HEK293 (cell line): ENCODE measurements around the gene CKMT2.

ENCODE experiments used
- INSM2 ChIP-seq: fragments of 450-650 bp; formaldehyde crosslinking; IDR thresholded peaks from 2 replicates; pipeline ENCODE4 v1.5.1; 2016; ENCODE audit warnings: missing biosample characterization, missing genetic modification characterization
- PBX3 ChIP-seq: sonication (generic); formaldehyde crosslinking; IDR thresholded peaks from 2 replicates; pipeline ENCODE4 v1.8.1; 2022; ENCODE audit warnings: mild to moderate bottlenecking, moderate library complexity, missing genetic modification reagents
- PRDM1 ChIP-seq: fragments of 450-650 bp; formaldehyde crosslinking; IDR thresholded peaks from 2 replicates; pipeline ENCODE4; 2016; ENCODE audit warnings: missing biosample characterization, missing genetic modification characterization
- PRDM6 ChIP-seq: fragments of 450-650 bp; formaldehyde crosslinking; IDR thresholded peaks from 2 replicates; pipeline ENCODE4 v1.5.1; 2017; ENCODE audit warnings: missing biosample characterization, missing genetic modification characterization
- ZBTB1 ChIP-seq: fragments of 450-650 bp; formaldehyde crosslinking; IDR thresholded peaks from 2 replicates; pipeline ENCODE4 v1.5.1; 2016; ENCODE audit warnings: missing biosample characterization, missing genetic modification characterization
- ZBTB11 ChIP-seq: fragments of 450-650 bp; formaldehyde crosslinking; conservative IDR thresholded peaks from 2 replicates; pipeline ENCODE4 v1.5.1; 2016; ENCODE audit warnings: low read depth, missing biosample characterization, missing genetic modification characterization
- ZBTB7A ChIP-seq: fragments of 450-650 bp; formaldehyde crosslinking; IDR thresholded peaks from 2 replicates; pipeline ENCODE4 v1.5.1; 2016; ENCODE audit warnings: low read depth, missing biosample characterization, missing genetic modification characterization
- ZFP69B ChIP-seq: fragments of 450-650 bp; formaldehyde crosslinking; IDR thresholded peaks from 2 replicates; pipeline ENCODE4 v1.5.1; 2016; ENCODE audit warnings: missing biosample characterization, missing genetic modification characterization
- ZNF19 ChIP-seq: fragments of 450-650 bp; formaldehyde crosslinking; IDR thresholded peaks from 2 replicates; pipeline ENCODE4; 2016; ENCODE audit warnings: missing biosample characterization, missing genetic modification characterization, low read depth
- ZNF2 ChIP-seq: fragments of 450-650 bp; formaldehyde crosslinking; IDR thresholded peaks from 2 replicates; pipeline ENCODE4 v1.5.1; 2016; ENCODE audit warnings: missing biosample characterization, missing genetic modification characterization
- ZNF311 ChIP-seq: fragments of 450-650 bp; formaldehyde crosslinking; IDR thresholded peaks from 2 replicates; pipeline ENCODE4 v1.5.1; 2017; ENCODE audit warnings: missing biosample characterization, missing genetic modification characterization, borderline replicate concordance
- ZNF362 ChIP-seq: fragments of 450-650 bp; formaldehyde crosslinking; IDR thresholded peaks from 2 replicates; pipeline ENCODE4 v1.5.1; 2016; ENCODE audit warnings: missing biosample characterization, missing genetic modification characterization
- ZNF366 ChIP-seq: fragments of 450-650 bp; formaldehyde crosslinking; conservative IDR thresholded peaks from 2 replicates; pipeline ENCODE4 v1.5.1; 2016; ENCODE audit warnings: missing biosample characterization, missing genetic modification characterization
- ZNF391 ChIP-seq: fragments of 450-650 bp; formaldehyde crosslinking; IDR thresholded peaks from 2 replicates; pipeline ENCODE4 v1.5.1; 2016; ENCODE audit warnings: low read depth, missing biosample characterization, missing genetic modification characterization, borderline replicate concordance
- ZNF555 ChIP-seq: fragments of 450-650 bp; formaldehyde crosslinking; conservative IDR thresholded peaks from 2 replicates; pipeline ENCODE4 v1.5.1; 2017; ENCODE audit warnings: missing biosample characterization, mild to moderate bottlenecking, missing genetic modification characterization, inconsistent platforms
- ZNF580 ChIP-seq: fragments of 450-650 bp; formaldehyde crosslinking; IDR thresholded peaks from 2 replicates; pipeline ENCODE4 v1.5.1; 2016; ENCODE audit warnings: missing biosample characterization, missing genetic modification characterization
- ZNF76 ChIP-seq: fragments of 450-650 bp; formaldehyde crosslinking; IDR thresholded peaks from 2 replicates; pipeline ENCODE4; 2016; ENCODE audit warnings: low read depth, missing biosample characterization, missing genetic modification characterization, borderline replicate concordance

The CKMT2 gene

GRCh38 chr5:81301271-81302015 lies 68.3 kb downstream of the CKMT2 start, which contains the start of gene ZCCHC9 (continued):
- no peak for TF ChIP-seq ZNF311 (tag by site-specific recombination)
- TF ChIP-seq ZNF76 (tag by site-specific recombination): peak; percentile 68; the same call in 1 of the 2 replicates
- TF ChIP-seq ZBTB7A (tag by site-specific recombination): no peak
- no peak for TF ChIP-seq ZNF555 (tag by site-specific recombination)
- TF ChIP-seq ZNF2: peak; percentile 91
- TF ChIP-seq PRDM1: no peak
- TF ChIP-seq ZNF19: no peak
- TF ChIP-seq ZFP69B (tag by site-specific recombination): 0 out of 2 replicates have a peak, but pooled peaks have one; percentile 31
- no peak for TF ChIP-seq PRDM6 (tag by site-specific recombination)
- TF ChIP-seq ZBTB1 (tag by site-specific recombination): no peak
- TF ChIP-seq ZBTB11 (tag by site-specific recombination): peak; percentile 92
- TF ChIP-seq ZNF580: peak; percentile 100
- TF ChIP-seq ZNF366 (tag by site-specific recombination): no peak
- TF ChIP-seq INSM2 (tag by site-specific recombination): peak; percentile 24; the same call in 1 of the 2 replicates
- peak; percentile 96; the same call in 1 of the 2 replicates for TF ChIP-seq ZNF391 (tag by site-specific recombination)
- TF ChIP-seq PBX3 (CRISPR knock-in tag): peak; percentile 89
- TF ChIP-seq ZNF362 (tag by site-specific recombination): no peak
